ENCODE data around the gene SPATA6.

GRCh38 chr1:48439380-48439779 lies 32.6 kb downstream of the SPATA6 start:
- TF ChIP-seq CTCF (IDR thresholded peaks at IDR 0.05): no peak
- no peak for TF ChIP-seq TCF7L2 (IDR thresholded peaks at IDR 0.05; ENCODE audit: low read depth, low read length)
- TF ChIP-seq SIN3A (IDR thresholded peaks at IDR 0.05; ENCODE audit: borderline replicate concordance, insufficient read depth, low read depth, low read length): no peak
- TF ChIP-seq POLR2AphosphoS5 (IDR thresholded peaks at IDR 0.05; ENCODE audit: low read depth, low read length): no peak

Data from Panc1 (cell line).